NCI-H1930 (cell line): ENCODE measurements around the gene AGAP3.
A peak's percentile ranks its signal among the peaks of the same experiment; 100 is the strongest.

Experiments
- DNase-seq, 2 experiments: peaks; one replicate each; lab custom pipeline; 2025; lab: John Stamatoyannopoulos, UW

Gene AGAP3

DNA sequence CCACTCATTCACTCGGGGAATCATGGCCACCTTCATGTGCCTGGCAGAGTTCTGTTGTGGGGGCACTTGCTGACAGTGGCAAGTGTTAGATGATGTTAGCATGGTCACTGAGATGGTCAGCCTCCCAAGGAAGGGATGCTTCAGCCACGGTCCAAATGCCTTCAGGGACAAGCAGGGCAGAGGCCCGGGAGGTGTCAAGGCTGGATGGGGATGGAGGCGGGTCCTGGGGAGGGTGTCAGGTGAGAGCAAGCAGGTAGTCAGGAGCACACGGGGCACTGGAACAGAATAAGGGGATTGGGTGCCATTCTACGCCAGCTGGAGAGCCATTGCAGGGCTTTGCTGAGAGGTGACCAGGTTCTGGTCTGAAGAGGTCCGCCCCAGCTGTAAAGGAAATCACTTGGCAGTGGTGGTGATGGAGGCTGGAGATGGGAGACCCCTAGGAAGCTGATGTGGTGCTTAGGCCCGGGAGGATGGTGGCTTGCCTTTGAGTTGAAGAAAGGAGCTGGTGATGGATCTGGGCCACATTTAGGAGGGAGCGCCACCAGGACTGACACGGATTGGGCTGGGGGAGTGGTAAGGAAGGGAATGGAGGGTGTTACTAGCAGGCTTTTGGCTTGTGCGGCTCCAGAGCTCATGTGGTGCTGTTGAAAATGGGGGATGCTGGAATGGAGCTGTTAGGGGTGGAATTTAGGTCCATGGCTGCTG lies 24.1 kb downstream of the AGAP3 start:
- no peak for DNase-seq

DNA sequence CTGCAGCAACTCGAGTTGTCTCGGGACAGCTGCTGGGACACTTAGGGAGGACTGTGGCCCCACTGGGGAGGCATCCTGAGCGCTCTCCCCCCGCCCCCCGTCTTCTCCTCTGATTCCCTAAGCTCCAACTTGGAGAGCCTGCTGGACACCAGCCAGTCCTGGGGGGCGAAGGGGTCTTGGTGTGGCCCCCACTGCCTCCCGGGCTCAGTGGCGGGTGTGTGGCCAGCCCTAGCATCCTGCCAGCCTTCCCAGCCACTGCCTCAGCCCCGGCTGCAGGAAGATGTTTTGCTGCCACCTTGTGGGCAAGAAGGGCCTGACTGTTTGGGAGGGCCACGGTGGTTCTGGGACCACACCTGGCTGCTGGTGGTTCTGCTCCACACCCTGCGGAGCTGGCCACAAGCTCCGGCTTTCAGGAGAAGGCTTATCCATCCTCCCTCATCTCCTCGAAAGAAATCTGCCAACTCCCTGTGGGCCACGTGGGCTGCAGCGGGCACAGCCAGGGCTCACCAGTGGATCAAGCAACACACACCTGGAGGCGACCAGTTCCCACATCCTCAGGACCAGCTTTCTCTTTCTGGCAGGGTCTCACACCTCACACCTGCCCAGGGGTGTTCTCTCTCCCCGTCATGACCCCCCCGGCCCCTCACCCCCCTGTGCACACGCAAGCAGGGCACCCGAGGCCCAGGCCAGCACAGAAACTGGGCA lies 24.8 kb downstream of the AGAP3 start:
- DNase-seq = peak; percentile 39 to 57

DNA sequence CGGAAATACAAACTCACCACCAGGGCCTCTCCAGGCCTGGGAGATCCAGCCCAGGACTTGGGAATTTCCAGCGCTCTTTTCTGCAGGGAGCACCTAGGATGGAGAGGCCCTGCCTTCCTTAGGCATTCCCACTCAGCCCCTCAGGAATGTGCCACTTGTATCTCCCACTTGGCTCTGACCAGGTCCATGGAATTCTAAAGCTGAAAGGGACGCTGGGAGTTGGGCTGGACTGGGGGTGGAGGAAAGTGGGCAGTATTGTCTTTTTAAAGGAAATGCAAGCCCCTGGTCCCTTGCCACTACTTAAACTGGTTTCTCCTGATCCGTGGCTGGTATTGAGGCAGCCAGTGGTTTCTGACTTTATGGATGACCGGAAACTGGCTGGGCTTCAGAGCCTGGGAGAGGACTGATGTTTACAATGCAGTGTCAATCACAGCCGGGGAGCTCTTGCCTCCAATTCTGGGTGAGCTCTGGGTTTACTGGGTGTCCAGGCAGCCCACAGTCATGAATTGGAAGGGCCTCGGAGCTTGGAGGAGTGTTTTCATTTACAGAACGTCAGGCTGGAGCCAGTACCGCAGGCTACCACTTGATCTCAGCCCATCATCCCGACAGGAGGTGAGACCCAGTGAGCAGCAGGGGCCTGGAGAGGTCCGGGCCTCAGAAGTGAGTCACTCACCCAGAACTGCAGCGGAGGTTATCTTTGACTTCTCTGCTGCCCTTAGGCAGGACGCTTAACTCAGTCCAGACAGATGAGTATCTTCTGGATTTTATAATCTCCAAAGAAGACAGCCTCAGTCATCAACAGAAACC lies 27.3 kb downstream of the AGAP3 start:
- DNase-seq = no peak

DNA sequence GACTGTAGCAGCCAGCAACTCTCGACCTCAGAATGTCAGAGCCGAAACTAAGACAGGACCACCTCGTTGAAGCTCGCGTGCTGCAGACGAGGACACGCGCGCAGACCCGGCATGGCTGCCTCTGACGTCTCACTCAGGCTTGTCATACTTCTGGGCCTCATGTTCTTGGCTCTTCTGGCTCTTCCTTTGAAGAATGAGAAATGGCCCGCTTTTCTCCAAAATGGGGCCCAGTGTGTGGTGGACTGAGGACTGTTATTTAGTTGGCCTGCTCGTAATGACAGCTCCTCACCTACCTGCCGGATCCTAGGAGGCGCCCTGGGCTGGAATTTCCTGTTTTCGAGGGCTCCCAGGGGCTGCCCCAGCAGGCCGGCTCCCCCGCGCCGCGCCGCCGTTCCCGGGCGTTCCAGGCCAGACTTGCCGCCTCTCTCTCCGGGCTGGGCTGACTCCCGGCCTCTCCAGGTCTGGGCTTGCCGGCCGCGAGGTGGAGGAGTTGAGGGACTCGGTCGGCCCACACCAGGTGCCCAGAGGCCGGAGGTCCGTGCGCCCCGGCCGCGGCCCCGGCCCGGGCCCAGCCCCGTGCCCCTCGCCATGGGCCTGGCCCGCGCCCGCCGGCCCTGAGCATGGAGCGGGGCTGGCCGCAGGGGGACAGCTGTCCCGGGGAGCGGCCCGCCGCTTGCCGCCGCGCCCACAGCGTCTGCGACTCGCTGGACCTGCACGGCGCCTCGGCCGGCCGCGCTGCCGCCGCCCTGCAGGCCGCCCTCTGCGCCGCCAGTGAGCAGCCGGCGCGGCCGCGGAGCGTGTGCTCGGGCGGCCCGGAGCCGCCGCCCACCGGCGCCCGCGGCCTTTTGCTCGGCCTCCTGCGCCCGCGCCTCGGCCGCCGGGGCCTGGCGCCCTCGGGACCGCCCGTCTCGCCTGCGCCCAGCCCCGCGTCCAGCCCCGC lies 28.1 kb downstream of the AGAP3 start:
- no peak for DNase-seq

DNA sequence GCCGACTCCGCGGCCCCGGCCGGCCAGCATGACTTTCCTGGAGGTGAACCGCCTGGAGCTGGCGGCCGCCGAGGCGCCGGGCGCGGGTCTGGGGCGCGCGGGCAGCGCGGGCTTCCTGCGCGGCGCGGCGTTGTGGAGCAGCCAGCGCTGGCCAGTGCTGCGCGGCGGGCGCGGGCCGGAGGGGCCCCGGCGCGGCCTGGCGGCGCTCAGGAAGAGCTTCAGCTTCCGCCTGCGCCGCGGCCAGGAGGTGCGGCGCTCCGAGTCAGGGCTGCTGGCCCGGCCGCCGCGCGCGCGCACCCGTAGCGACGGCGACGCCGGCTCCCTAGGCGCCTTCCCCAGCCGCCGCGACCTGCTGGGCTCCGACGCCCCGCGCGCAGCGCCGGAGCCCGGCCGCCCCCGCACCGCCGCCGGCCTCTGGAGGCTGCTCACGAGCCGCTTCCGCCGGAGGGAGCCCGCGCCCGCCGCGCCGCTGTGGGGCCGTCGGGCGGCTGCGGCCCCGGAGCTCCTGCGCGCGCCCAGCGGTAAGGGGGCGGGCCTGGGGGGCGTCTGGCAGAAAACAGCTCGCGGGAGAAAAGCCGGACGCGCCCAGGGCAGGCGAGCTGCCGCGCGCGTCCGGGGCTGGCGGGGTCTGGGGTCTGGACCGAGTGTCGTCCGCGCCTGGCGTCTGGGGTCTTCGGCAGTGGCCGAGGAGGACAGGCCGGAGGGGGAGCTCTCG lies 29.0 kb downstream of the AGAP3 start:
- DNase-seq = no peak

DNA sequence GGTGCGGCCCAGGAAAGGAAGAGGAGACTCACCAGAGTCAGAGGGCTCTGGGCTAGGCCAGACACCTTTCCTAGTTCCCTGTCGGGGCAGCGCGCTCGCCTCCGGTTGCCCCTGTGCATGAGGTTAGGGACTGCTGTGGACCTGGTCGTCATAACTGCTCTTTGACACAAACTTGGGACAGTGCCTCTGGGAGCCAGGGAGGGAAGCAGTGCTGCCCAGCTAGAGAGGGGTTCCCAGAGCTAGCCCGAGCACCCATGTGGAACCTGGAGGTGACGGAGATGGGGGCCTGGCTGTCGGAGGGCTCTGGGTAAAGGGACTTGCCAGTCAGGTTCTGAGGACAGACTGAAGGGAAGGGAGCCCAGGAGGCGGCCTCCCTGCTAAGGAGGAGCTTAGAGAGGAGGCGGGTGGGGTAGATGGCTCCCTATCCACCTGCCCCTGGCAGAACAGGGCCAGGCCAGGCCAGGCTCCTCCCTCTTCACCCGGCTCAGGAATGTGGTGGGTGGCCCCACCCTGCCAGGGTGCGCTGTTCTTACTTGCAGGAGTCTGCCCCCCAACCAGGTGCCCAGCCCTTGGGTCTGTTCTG lies 29.7 kb downstream of the AGAP3 start:
- no peak for DNase-seq

DNA sequence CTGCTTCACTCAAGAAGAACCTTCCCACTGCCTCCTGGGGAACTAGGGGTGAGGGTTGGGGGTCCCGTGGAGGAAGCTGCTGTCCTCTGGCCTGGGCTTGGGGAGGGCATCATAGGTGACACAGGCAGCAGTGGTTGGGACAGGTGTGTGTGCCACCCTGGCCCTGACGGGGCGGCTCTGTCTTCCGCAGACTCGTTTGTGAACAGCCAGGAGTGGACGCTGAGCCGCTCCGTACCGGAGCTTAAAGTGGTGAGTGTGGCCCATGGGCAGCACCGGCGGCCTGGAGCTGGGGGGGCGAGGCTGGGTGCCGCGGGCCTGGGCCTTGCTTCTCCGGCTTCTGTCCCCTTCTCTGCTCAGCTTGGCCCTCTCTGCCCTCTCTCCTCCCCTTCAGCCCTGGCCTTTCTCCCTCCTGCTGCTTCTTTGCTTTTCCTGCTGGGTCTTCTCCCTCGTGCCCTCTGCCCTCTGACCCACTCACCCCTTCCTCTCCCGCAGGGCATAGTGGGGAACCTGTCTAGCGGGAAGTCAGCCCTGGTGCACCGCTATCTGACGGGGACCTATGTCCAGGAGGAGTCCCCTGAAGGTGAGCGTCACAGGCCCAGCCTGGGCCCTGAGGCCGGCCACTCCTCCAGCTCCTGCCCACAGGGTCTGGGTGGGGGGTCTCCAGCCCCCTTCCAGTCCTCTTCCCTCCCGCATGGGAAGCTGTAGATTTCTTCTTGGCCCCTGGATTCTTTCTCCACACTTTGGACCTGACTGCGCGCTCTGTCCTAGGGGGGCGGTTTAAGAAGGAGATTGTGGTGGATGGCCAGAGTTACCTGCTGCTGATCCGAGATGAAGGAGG lies 30.5 kb downstream of the AGAP3 start:
- DNase-seq = no peak

DNA sequence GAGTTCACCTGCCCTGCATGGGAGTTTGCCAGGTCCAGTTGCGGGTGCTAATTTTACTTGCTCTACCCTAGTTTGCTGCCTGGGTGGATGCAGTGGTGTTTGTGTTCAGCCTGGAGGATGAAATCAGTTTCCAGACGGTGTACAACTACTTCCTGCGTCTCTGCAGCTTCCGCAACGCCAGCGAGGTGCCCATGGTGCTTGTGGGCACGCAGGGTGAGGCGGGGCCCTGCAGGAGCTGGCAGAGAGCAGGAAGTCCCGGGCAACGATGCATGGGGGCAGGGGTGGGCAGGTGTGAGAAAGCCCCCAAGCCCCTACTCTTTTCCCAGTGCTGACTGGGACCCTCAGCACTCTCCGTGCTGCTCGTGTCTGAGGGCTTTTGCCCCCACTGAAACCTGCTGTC lies 31.3 kb downstream of the AGAP3 start:
- DNase-seq = no peak

DNA sequence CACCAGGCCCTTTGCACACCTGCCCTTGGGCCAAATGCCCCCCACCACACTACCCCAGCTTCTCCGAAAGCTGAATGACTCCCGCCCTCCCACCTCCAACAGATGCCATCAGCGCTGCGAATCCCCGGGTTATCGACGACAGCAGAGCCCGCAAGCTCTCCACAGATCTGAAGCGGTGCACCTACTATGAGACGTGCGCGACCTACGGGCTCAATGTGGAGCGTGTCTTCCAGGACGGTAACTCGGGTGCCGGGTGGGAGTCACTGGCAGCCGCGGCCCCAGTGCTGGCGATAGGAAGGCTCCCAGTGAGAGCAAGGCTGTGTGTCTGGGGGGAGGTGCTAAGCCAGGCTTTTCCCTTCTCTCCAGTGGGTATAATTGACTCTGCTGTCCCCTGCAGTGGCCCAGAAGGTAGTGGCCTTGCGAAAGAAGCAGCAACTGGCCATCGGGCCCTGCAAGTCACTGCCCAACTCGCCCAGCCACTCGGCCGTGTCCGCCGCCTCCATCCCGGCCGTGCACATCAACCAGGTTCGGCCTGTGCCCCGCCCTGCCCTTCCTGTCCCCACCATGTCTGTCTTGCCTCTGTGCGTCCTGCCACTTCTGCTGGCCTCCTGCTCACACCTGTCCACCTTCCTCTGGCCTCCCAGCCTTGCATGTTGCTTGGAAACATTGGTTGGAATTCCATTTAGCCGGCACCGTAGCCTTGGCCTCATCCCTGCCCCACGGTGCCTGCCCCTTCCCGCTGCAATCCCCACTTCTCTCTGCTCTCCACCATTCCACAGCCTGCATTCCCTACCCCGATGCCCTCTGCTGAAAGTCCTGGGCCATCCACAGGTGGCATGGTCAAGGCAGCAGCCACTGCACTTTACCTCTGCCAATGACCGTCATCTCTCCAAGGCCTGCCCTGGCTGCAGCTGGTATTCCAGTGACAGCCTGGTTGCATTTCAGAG lies 32.1 kb downstream of the AGAP3 start:
- DNase-seq = no peak

DNA sequence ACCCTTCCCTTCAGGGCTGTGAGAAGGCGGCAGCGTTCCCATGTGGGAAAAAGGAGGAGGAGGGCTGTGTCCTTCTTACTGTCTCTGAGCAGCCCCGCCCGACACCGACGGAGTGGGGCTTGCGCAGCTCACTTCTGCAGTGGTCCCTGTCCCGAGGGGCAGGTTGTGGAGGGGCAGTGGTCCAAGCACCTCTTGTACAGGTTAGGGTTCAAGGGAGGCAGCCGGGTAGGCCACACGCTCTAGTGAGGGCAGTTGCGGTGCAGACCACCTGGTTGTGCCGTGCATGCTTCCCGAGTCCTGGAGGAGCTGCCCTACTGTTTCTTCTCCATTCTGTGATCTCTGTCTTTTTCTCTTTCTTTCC lies 32.8 kb downstream of the AGAP3 start:
- no peak for DNase-seq

DNA sequence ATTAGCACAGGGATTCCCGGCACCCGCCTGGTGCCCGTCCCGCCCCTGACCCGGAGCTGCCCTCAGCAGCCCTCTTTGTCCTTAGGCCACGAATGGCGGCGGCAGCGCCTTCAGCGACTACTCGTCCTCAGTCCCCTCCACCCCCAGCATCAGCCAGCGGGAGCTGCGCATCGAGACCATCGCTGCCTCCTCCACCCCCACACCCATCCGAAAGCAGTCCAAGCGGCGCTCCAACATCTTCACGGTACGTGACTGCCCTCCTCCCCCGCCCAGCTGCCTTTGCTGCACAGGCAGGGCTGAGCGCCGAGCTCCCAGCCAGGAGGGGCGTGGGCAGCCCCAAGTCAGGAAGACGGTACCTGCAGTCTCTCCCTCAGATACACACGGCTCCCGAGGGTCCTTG lies 33.6 kb downstream of the AGAP3 start:
- DNase-seq = no peak

DNA sequence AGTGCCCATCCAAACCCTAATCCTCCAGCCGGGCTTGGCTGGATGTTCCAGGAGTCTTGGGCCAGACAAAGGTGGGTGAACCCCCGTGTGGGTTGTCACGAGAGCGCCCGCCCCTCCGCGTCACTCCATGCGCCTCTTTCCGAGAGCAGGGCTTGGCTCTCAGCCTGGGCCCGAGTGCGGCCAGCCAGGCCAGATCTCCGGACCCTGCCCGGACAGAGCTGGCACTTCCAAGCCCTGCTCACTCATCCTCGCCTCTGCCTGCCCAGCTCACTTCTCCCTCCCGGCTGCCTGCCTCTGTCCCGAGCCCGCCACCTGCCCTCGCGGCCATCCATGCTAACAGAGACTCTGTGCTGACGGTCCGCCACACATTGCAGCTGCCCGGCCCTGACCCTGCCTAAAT lies 34.6 kb downstream of the AGAP3 start:
- no peak for DNase-seq

DNA sequence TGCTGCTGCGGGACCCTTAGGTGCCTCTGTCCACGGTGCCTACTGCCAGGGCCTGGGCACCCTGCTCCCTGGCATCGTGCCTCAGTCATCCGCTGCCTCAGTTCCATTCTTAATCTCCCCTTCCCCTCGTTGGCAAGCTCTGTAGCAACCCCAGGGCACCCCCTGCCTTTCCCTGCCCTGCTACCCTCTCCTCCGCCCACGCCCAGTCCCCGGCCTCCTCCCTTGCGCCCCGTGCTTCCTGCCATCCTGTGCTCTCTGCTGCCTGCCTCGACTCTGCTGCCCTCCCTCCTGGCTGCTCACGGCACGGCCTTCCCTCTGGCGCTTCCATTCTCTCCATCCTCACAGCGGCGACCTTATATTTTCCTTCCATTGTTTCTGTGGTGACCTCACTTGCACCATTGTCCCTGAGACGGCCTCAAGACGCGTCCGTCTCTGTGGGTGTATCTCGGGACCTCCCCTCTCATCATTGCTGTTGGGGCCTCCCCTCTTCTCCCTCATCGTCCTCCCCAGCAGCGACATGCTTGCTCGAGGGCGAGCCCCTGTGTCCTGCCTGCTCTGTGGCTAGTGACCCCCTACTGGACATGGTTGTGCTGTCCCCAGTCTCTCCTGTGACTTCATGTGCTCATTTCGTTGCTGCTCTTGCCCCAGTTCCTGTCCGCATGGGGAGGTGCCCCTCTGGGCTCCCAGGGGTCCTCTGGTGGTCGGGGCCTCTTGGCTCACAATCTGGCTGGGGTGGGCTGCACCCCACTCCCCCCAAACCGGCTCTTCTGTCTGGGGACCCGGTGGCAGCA lies 35.3 kb downstream of the AGAP3 start:
- no peak for DNase-seq

DNA sequence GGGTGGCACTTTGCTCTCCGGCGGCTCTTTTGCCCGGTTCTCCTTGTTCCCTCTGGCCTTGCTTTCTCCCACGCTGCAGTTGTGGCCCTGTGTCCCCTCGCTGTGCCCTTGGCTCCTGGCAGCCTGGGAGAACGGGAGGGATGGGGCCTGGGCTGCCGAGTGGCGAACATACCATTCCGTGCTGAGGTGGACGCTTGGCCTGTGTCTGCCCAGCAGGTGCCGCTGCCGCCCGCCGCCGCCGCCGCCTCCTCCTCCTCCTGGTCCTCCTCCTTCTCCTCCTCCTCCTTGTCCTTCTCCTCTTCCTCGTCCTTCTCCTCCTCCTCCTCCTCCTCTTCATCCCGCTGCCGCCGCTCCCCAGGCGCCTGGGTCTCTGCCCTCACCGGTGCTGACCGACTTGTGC lies 36.0 kb downstream of the AGAP3 start:
- DNase-seq = no peak

DNA sequence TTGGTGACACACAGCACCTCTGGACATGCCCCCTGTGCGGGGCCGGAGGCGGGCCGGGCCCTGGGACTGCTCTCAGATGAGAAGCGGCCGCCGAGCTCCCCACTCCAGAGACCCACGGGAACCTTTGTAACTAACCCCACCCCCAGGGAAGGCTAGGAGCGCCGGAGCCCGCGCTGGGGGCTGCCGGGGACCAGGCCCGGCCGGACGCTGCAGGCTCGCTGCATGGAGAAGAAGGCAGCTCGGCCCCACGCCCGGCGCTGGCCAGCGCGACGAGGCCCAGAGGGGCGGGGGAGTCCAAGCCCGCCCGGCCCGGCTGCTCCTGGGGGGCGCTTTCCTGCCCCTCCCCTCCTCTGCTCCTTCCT lies 36.5 kb downstream of the AGAP3 start:
- no peak for DNase-seq

DNA sequence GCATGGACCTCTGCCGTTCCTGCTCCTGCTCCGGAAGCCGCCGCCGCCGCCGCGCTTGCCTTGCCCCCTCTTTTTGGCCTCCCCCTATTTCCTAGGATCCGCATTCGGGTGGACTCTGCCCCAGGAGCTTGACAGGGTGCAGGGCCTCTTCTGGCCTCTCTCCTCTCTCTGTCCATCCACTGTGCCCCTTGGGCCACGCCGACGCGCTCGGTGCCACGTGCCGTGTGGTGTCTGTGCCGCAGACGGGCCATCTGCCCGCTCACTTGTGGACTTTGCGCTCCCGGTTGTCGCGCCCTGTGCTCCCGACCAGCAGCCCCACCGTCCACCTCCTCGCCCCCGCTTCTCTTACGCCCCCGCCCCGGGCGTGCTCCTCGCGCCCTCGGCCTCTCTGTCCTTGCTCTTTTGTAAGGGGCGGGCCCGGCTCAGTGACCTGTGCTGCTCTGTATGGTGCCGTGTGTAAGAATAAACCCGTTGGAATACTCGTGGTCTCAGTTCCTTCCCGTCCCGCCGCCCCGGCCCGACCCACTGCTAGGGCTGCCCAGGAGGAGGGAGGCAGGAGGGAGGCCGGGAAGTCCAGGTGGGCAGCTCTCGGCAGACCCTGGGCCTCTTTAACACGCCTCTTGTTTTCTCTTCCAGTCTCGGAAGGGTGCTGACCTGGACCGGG lies 37.0 kb downstream of the AGAP3 start:
- DNase-seq = no peak

DNA sequence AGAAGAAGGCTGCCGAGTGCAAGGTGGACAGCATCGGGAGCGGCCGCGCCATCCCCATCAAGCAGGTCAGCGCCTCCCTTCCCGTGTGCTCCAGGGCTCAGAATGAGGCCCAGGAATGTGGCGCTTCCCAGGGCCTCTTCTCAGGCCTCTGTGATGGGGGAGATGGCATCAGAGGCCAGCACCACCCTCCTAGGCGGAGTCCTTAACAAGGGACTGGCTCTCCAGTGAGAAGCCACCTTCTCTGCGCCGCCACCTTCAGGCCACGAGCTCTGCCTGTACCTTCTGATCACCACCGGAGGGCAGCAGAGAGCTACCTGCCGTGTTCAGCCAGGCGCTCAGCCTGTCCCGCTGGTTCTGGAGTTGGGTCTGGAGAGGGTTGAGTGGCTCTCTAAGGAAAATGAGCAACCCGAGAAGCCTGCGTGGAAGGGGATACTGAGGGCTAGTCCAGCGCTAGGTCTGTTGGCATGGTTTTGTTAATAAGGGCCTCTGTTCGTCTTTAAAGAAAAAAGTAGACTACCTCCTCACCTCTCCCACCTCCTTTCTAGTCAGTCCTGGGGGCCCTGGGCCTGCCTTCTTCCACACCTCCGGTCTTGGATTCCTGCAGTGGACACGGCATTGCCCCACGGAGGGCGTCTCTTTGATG lies 37.7 kb downstream of the AGAP3 start:
- DNase-seq = peak; percentile 57 to 83
